Measurements from ENCODE around the gene BNC2. TPM values are rescaled to one million over a fixed set of nuclear protein-coding genes. Genes with fewer than 3 reads are reported as not detected.

BNC2 gene
- total RNA-seq, 4 donors from 2014 or later = 17.2 to 26.7 (median 20.1) TPM

DNA sequence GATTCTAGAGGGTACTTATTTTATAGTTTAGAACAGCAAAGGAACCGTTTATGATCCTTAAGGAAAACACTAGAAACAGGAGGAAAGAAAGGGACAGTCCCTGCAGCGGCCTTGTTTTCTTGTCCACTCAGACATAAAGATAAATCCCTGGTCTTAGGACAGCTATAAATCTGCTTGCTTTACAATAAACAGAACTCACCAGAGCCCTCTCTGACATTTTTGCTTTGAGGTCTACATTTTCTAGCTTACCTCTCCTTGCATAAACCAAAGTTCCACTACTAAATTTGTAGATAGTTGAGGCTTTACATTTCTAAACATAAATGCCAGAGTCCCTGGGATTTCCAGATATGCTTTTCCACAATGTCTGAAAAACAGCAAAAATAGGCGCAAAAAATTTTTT, 422.5 kb downstream of the BNC2 start:
- TF ChIP-seq, protein P1, sequence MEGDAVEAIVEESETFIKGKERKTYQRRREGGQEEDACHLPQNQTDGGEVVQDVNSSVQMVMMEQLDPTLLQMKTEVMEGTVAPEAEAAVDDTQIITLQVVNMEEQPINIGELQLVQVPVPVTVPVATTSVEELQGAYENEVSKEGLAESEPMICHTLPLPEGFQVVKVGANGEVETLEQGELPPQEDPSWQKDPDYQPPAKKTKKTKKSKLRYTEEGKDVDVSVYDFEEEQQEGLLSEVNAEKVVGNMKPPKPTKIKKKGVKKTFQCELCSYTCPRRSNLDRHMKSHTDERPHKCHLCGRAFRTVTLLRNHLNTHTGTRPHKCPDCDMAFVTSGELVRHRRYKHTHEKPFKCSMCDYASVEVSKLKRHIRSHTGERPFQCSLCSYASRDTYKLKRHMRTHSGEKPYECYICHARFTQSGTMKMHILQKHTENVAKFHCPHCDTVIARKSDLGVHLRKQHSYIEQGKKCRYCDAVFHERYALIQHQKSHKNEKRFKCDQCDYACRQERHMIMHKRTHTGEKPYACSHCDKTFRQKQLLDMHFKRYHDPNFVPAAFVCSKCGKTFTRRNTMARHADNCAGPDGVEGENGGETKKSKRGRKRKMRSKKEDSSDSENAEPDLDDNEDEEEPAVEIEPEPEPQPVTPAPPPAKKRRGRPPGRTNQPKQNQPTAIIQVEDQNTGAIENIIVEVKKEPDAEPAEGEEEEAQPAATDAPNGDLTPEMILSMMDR (IDR thresholded peaks at IDR 0.05; ENCODE audit: low read depth) = no peak

DNA sequence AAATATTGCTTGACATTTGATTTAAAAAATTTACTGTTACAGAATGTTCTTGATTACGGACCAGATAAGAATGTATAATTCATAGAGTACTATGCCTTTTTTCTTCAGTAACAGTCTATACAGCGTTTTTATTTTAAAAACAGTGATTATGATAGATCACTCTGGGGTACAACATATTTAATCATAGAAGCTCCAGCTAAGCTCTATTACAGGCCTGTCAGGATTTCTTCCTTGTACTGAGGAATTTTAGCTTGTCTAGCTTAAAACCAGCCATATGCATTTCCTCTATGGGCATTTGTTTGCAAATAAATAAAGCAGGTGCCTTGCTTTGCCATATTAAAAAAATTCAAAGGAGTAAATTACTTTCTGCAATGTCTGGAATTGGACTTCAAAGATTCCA, 423.8 kb downstream of the BNC2 start:
- TF ChIP-seq, protein P1 (IDR thresholded peaks at IDR 0.05; ENCODE audit: low read depth) = no peak

DNA sequence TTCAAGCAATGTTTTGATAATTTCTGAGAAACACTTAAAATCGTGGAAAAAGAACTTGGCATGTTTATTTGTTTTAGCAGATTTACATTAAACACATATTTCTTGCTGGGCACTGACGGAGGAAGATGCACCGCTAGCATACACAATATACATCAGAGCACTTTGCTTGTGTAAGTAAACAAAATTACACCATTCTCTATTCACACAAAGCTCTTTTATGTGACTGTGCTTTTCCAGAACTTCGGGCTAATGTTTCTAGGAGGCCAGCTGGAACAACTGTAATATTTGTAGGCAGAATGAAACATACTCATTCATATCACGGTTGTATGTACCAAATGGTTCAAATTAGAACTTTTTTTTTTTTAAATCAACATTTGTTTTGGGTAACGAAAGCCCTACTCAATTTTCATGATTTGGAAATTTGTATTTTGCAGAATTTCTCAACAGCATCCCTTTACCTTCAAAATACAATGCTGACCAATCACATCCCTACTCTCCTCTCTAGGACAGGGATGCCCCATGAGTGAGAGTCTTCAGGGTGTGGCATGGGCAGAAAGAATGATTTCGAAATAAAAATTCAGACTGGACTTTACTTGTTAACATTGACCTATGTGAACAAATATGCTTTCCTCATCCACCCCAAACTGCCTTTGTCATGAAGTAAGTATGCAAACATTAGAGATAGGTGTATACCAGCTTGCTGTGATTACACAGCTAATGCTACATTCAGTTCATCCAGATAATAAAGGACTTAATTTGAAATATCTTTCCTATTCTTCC, 425.1 kb downstream of the BNC2 start:
- TF ChIP-seq, protein P1 (IDR thresholded peaks at IDR 0.05; ENCODE audit: low read depth) = no peak

DNA sequence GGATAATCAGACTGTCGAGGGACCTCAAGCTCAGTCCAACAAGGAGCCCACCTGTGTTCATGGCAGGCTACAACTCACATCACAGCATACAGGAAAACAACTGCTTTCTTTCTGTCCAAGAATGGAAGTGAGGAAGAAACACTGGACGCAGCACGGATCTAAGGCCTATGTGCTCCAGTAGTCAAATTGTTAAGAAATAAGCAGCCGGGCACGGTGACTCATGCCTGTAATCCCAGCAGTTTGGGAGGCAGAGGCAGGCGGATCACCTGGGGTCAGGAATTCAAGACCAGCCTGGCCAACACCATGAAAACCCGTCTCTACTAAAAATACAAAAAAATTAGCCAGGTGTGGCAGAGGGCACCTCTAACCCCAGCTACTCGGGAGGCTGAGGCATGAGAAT, 427.8 kb downstream of the BNC2 start:
- TF ChIP-seq, protein P1 (IDR thresholded peaks at IDR 0.05; ENCODE audit: low read depth) = no peak

DNA sequence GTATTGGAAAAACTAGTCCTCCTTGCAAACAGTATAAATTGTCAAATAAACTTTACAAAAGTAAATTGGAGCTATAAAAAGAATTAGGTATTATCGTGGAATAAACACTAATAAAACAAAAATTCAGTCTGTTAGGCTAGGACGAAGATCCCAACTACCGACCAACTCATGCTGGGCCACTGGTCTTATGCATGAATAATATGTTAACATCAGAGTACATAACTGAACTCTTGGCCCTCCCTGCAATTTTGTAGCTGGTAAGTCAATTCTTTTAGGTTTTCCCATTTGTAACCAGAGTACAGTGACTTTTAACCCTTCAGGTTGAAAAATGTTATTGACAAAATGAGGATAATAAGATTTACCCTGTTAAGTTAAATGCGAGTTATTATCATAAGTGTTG, 428.7 kb downstream of the BNC2 start:
- TF ChIP-seq, protein P1 (IDR thresholded peaks at IDR 0.05; ENCODE audit: low read depth) = no peak

DNA sequence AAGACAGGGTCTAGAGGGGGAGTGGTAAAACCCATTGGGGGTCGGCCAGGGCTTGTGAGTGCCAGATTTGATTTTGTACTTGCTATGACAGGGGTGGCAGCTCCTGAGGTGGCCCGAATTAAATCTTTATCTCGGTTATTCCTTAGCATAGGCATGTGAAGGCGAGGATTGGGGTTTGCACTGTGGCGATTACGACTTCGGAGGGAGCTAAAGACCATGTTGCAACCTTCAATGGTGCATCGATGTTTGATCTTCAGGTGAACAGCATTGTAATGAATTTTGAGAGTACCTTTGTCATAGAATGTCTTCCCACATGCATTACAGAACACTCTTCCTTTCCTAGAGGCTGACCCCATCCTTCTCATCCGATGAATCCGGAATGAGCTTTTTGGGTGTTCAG, 433.9 kb downstream of the BNC2 start:
- TF ChIP-seq, protein P1 (IDR thresholded peaks at IDR 0.05; ENCODE audit: low read depth) = no peak

DNA sequence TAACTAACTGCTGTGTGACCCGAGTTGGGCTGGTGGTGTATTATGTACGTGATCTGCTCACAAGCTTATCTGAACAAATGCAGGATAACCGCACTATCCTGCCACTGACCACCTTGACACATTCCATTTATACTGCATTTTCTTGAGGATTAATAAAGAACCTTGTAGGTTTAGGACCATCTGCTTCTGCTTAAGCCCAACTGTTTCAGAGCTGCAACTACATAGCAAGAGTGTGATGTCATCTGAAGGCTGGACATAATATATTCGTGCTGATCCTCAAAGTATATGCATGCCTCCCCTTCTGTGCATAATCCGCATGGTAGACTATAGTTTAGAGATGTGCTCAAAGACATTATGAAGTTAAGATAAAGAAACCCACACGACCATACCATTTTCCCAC, 435.9 kb downstream of the BNC2 start:
- TF ChIP-seq, protein P1 (IDR thresholded peaks at IDR 0.05; ENCODE audit: low read depth) = no peak

All from subcutaneous adipose tissue (tissue), 4 donors.